Transverse colon (tissue), 4 donors: Measurements from ENCODE around the gene VCP. TPM values are rescaled to one million over a fixed set of nuclear protein-coding genes. Genes with fewer than 3 reads are reported as not detected.

Source experiments
- DNase-seq: peaks from one replicate; pipeline ENCODE4 v3.0.0-alpha.2; 2019
- H3K27ac ChIP-seq, 4 donors: fragments of 200-600 bp; sonication (generic); 2 replicates each; pipeline ENCODE4 v1.5.1; 2016 to 2018; ENCODE audit warnings: inconsistent platforms in 4 of 4
- H3K27me3 ChIP-seq: fragments of 200-600 bp; sonication (generic); 2 replicates; pipeline ENCODE4 v1.5.1; 2017; ENCODE audit warnings: inconsistent platforms
- H3K36me3 ChIP-seq, 4 donors: fragments of 200-600 bp; sonication (generic); 2 replicates each; pipeline ENCODE4 v1.5.1; 2017 to 2019; ENCODE audit warnings: inconsistent platforms in 4 of 4
- H3K4me1 ChIP-seq, 4 donors: fragments of 200-600 bp; sonication (generic); 2 replicates each; pipeline ENCODE4 v1.5.1; 2017 to 2020; ENCODE audit warnings: inconsistent platforms in 4 of 4
- H3K4me3 ChIP-seq, 4 donors: fragments of 200-600 bp; sonication (generic); 1 replicate in 1 of 4; 2 replicates in 3 of 4; pipeline versions ENCODE4 v1.5.1 to v1.6.1; 2017 to 2019; ENCODE audit warnings: inconsistent platforms in 4 of 4
- H3K9me3 ChIP-seq, 2 donors: fragments of 200-600 bp; sonication (generic); 2 replicates each; pipeline ENCODE4 v1.5.1; 2017 to 2019; ENCODE audit warnings: inconsistent platforms in 2 of 2
- CTCF ChIP-seq, 5 experiments: fragments of 200-600 bp in 3 of 5; fragments of 450-650 bp in 2 of 5; sonication (generic) in 3 of 5; IDR thresholded peaks; 1 replicate in 2 of 5; 2 replicates in 3 of 5; pipeline ENCODE4 v1.5.1; 2016 to 2017; ENCODE audit warnings: antibody characterized with exemption in 5 of 5, inconsistent platforms in 3 of 5, mild to moderate bottlenecking in 2 of 5, moderate library complexity in 1 of 5
- EP300 ChIP-seq: sonication (generic); formaldehyde crosslinking; IDR thresholded peaks from one replicate; pipeline ENCODE4 v1.6.1; 2017; ENCODE audit warnings: antibody characterized with exemption, low read depth
- POLR2A ChIP-seq: fragments of 450-650 bp; IDR thresholded peaks from one replicate; pipeline ENCODE4 v1.6.1; 2016; ENCODE audit warnings: antibody characterized with exemption, mild to moderate bottlenecking, moderate library complexity
- POLR2AphosphoS5 ChIP-seq, 3 donors: sonication (generic); formaldehyde crosslinking; IDR thresholded peaks; one replicate each; pipeline ENCODE4 v1.6.1; 2016; ENCODE audit warnings: antibody characterized with exemption in 3 of 3
- WGBS, 2 donors: methylation state at CpG; one replicate each; pipeline ENCODE4 v1.1.5; 2018; ENCODE audit warnings: low coverage in 1 of 2; 5-methylcytosine and 5-hydroxymethylcytosine counted together
- in situ Hi-C, 4 donors: fragments of 200-750 bp; cut with MboI; loops; one replicate each; pipeline versions ENCODE4 v1.15.0 to v1.15.1; 2017; ENCODE audit warnings: low sequenced_read_pairs in 3 of 4, low pct_ligation_motif_present in 1 of 4, low pct_unique_long_range_greater_than_20kb in 1 of 4
- intact Hi-C: fragments of 100-400 bp; cut with DNase I; formaldehyde crosslinking; loops from one replicate; pipeline ENCODE4 v1.15.1; 2023; ENCODE audit warnings: low total_unique reads
- total RNA-seq, 4 donors: library from RNA; depleted of rRNA; stranded (reverse); fragments of >200 nt; gene quantifications; one replicate each; pipeline ENCODE4 v1.1.0, GENCODE V29; 2016

The VCP gene
- total RNA-seq, 4 donors from 2014 or later: 45.3 to 196 (median 124) TPM

GRCh38 chr9:35103660-35104191 is 31.3 kb upstream of the VCP start:
- TF ChIP-seq POLR2A (no peak), CTCF (IDR thresholded peaks at IDR 0.05) (no peak), POLR2AphosphoS5 (IDR thresholded peaks at IDR 0.05) (no peak), EP300 (no peak)
- 27 to 41% methylated on average over 3 to 5 of the region's 5 CpGs for WGBS, 2 donors
- Histone ChIP-seq H3K27ac (peak overlapping the region; percentile 86 to 94 (median 91)), H3K4me1 (peaks cover 11 to 25% (median 18%) of the 10 kb centered on the region in 4 donors), H3K4me3 (peak overlapping the region in 2 of 4 donors; percentile 60 to 95), H3K36me3 (peaks cover 0 to 56% (median 12%) of the 10 kb centered on the region in 4 donors), H3K9me3 (no peaks in the 10 kb centered on the region), H3K27me3 (no peaks in the 10 kb centered on the region)
- in situ Hi-C loops: loop anchor here in 1 of 4 donors (25.0 kb wide), 1 partner anchor 459 kb away; a partner anchor contains a TSS
- intact Hi-C loops: no loop called here
- DNase-seq: no peak

DNA sequence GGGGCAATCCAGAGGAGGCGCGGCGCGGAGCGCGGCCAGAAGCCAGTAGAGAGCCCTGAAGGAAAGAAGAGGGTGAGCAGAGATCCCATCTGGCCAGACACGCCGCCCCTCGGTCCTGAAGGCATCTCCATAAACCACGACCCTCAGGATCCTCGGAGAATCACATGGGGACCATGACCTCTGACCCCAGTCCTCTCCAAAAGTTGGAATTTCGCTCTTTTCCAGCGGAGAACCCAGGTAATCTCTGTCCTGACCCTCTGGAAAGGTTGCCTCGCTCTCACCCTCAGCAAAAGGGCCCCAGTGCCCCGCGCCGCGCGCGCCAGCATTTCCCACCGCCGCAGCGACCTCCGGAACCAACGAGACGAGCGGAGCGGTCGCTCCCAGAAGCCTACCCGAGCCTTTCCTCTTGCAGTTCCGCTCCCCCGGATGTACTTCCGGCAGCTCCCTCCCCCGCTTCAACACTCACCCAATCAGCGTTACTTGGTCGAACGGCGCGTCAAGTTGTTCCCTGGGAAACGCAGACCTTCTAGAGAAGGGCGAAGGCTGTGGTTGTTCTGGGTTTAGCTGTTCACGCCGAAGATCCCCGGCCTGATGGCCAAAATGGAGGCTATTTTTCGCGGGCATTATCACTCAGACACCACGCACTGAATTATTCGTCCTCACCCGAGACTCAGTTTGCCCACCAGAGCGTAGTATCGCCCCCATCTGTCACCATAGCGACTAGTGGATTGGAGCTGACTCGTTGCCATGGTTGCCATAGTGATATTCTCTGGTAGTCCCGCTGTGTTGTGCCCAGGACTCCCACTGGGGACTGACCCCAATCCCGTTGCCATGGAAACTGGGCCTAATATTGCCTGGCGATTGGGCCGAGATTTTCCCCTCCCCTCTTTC is 30.6 kb upstream of the VCP start, which contains the start of gene STOML2:
Gene STOML2 (minus strand): TSS at position 363 of the 891 bp plus-strand sequence. CDS start 37 bp downstream, at position 326.
- H3K27me3 ChIP-seq: no peaks in the 10 kb centered on the region
- intact Hi-C loops: no loop called here
- H3K27ac ChIP-seq: peak within 1 kb of the TSS; percentile 86 to 94 (median 91)
- TF ChIP-seq POLR2A (peak; percentile 74), EP300 (no peak), POLR2AphosphoS5 (IDR thresholded peaks at IDR 0.05) (peak; percentile 74 to 82 (median 81))
- WGBS, 2 donors: 0% methylated on average over 50 of the region's 57 CpGs; no CpG with 5 or more reads in 1 of the 2 donors
- no peaks in the 10 kb centered on the region for H3K9me3 ChIP-seq
- H3K36me3 ChIP-seq: peaks cover 0 to 54% (median 12%) of the 10 kb centered on the region in 4 donors
- H3K4me3 ChIP-seq: peak within 1 kb of the TSS; percentile 60 to 95 (median 75)
- peak; percentile 96 for DNase-seq
- in situ Hi-C loops: loop anchor here in 1 of 4 donors (25.0 kb wide), 1 partner anchor 459 kb away; a partner anchor contains a TSS
- H3K4me1 ChIP-seq: peaks cover 11 to 25% (median 18%) of the 10 kb centered on the region in 4 donors

- H3K27me3 ChIP-seq: no peaks in the 10 kb centered on the region
- peak overlapping the region; percentile 86 to 94 (median 91) for H3K27ac ChIP-seq
- no peaks in the 10 kb centered on the region for H3K9me3 ChIP-seq
- intact Hi-C loops (no loop called here), in situ Hi-C loops (loop anchor here in 1 of 4 donors (25.0 kb wide), 1 partner anchor 460 kb away; a partner anchor contains a TSS)
- DNase-seq: peak; percentile 24
- H3K36me3 ChIP-seq: peaks cover 0 to 48% (median 9%) of the 10 kb centered on the region in 4 donors
- peak overlapping the region; percentile 60 to 95 (median 75) for H3K4me3 ChIP-seq
- H3K4me1 ChIP-seq: peaks cover 11 to 25% (median 18%) of the 10 kb centered on the region in 4 donors
- TF ChIP-seq CTCF (IDR thresholded peaks at IDR 0.05) (no peak), EP300 (no peak), POLR2AphosphoS5 (IDR thresholded peaks at IDR 0.05) (no peak), POLR2A (no peak)
- WGBS, 2 donors: 2% methylated on average over 4 of the region's 10 CpGs; no CpG with 5 or more reads in 1 of the 2 donors
Measured at GRCh38 chr9:35102465-35102768, 30.0 kb upstream of the VCP start.

- Histone ChIP-seq H3K36me3 (peaks cover 0 to 20% (median 6%) of the 10 kb centered on the region in 4 donors), H3K4me1 (peaks cover 17 to 27% (median 20%) of the 10 kb centered on the region in 4 donors), H3K4me3 (no peak overlapping the region), H3K27me3 (no peaks in the 10 kb centered on the region), H3K9me3 (no peaks in the 10 kb centered on the region), H3K27ac (no peak overlapping the region)
- intact Hi-C loops: loop anchor here (10.0 kb wide), 1 partner anchor 203 kb away; a partner anchor contains a TSS
- TF ChIP-seq EP300: no peak
- TF ChIP-seq POLR2A: no peak
- no peak for TF ChIP-seq POLR2AphosphoS5 (IDR thresholded peaks at IDR 0.05)
- no peak for TF ChIP-seq CTCF (IDR thresholded peaks at IDR 0.05)
- no peak for DNase-seq
- in situ Hi-C loops: no loop called here
- WGBS, 2 donors: 79 to 81% methylated on average over 3 of the region's 3 CpGs
Measured at GRCh38 chr9:35097573-35097972, 25.1 kb upstream of the VCP start.
